GM12878 (cell line): ENCODE data around the gene GRM6. TPM values are rescaled to one million over a fixed set of nuclear protein-coding genes. Genes with fewer than 3 reads are reported as not detected.

Experiments
- ATAC-seq: fragments of 200-7000 bp; cut with Tn5 transposase; 3 replicates; pipeline ENCODE4 v1.9.1; 2020; ENCODE audit warnings: mild to moderate bottlenecking, moderate library complexity
- BruUV-seq: library from RNA; stranded (reverse); fragments of 400-500 nt; replicated peaks from 2 replicates; lab custom pipeline; 2021; lab: Mats Ljungman, UMichigan
- CTCF ChIA-PET: fragments of 300-600 bp; sonication (Branson Sonifier 250); formaldehyde crosslinking; extraction: SDS; loops from one replicate; lab custom pipeline; 2021; ENCODE audit warnings: inconsistent platforms; lab: Yijun Ruan, JAX
- POLR2A ChIA-PET: fragments of 350-600 bp; formaldehyde crosslinking; extraction: SDS; loops from one replicate; lab custom pipeline; 2021; ENCODE audit warnings: inconsistent platforms; lab: Charles Lee
- RAD21 ChIA-PET: fragments of 300-600 bp; sonication (Branson Sonifier 250); formaldehyde crosslinking; loops from one replicate; lab custom pipeline; 2023; ENCODE audit warnings: antibody characterized with exemption; ENCODE audit not compliant: unreplicated experiment; lab: Charles Lee
- SMC1A ChIA-PET: fragments of 300-600 bp; sonication (Branson Sonifier 250); formaldehyde crosslinking; loops from one replicate; lab custom pipeline; 2023; ENCODE audit not compliant: unreplicated experiment, uncharacterized antibody; lab: Charles Lee
- DNase-seq: peaks from one replicate; pipeline ENCODE4 v3.0.0-alpha.2; 2011; ENCODE audit warnings: low read depth, low spot score
- FAIRE-seq: peaks from 3 replicates; lab custom pipeline; 2011; peaks lifted over from hg19 to GRCh38; lab: Jason Lieb, UNC
- H2AFZ ChIP-seq: 2 replicates; pipeline ENCODE4 v1.6.0; 2011; ENCODE audit warnings: low read depth, low read length, control low read depth; ENCODE audit not compliant: control insufficient read depth
- H3K27ac ChIP-seq: 2 replicates; pipeline ENCODE4 v1.5.1; 2011; ENCODE audit warnings: control low read depth; ENCODE audit not compliant: control insufficient read depth, insufficient read depth
- H3K27me3 ChIP-seq, 2 experiments: replicated peaks in 1 of 2; 2 replicates each; pipeline versions ENCODE4 v1.6.0 to v1.6.1; 2011; ENCODE audit warnings: low read length in 1 of 2; ENCODE audit not compliant: control insufficient read depth in 2 of 2, insufficient read depth in 2 of 2
- H3K36me3 ChIP-seq, 2 experiments: 2 replicates each; pipeline ENCODE4 v1.5.1; 2011; ENCODE audit warnings: low read length in 1 of 2; ENCODE audit not compliant: control insufficient read depth in 2 of 2, insufficient read depth in 2 of 2
- H3K4me1 ChIP-seq: 2 replicates; pipeline ENCODE4 v1.6.1; 2011; ENCODE audit warnings: mild to moderate bottlenecking, low read length, moderate library complexity, mixed read lengths; ENCODE audit not compliant: control insufficient read depth, insufficient read depth
- H3K4me2 ChIP-seq: 2 replicates; pipeline ENCODE4 v1.6.0; 2011; ENCODE audit warnings: control low read depth; ENCODE audit not compliant: control insufficient read depth, insufficient read depth
- H3K4me3 ChIP-seq: fragments of 200-600 bp; sonication (generic); 2 replicates; pipeline ENCODE4 v1.5.1; 2016
- H3K79me2 ChIP-seq: 2 replicates; pipeline ENCODE4 v1.6.0; 2011; ENCODE audit warnings: low read length; ENCODE audit not compliant: control insufficient read depth, insufficient read depth
- H3K9ac ChIP-seq: 2 replicates; pipeline ENCODE4 v1.8.0; 2011; ENCODE audit warnings: low read length, control low read depth, mixed read lengths; ENCODE audit not compliant: control insufficient read depth, insufficient read depth
- H3K9me3 ChIP-seq: replicated peaks from 3 replicates; pipeline ENCODE4 v1.5.1; 2011; ENCODE audit warnings: mild to moderate bottlenecking, low read length; ENCODE audit not compliant: control insufficient read depth, insufficient read depth
- H4K20me1 ChIP-seq: 2 replicates; pipeline ENCODE4 v1.6.0; 2011; ENCODE audit not compliant: control insufficient read depth, insufficient read depth
- BRCA1 ChIP-seq: IDR thresholded peaks from 2 replicates; pipeline ENCODE4 v1.6.1; 2011; ENCODE audit warnings: low read depth, low read length, improper control_type of control experiment
- NFYA ChIP-seq: IDR thresholded peaks from 2 replicates; pipeline ENCODE4 v1.6.1; 2011; ENCODE audit warnings: low read depth, mild to moderate bottlenecking, low read length, improper control_type of control experiment, borderline replicate concordance
- NR2C2 ChIP-seq: IDR thresholded peaks from 2 replicates; pipeline ENCODE4 v1.6.1; 2011; ENCODE audit warnings: borderline replicate concordance, low read depth; ENCODE audit not compliant: control insufficient read depth, insufficient read length
- NR2F1 ChIP-seq: fragments of 450-650 bp; conservative IDR thresholded peaks from 2 replicates; pipeline ENCODE4 v1.6.1; 2017; ENCODE audit warnings: mild to moderate bottlenecking
- NRF1 ChIP-seq: conservative IDR thresholded peaks from 2 replicates; pipeline ENCODE4 v1.6.1; 2011; ENCODE audit warnings: mild to moderate bottlenecking, low read depth, low read length, improper control_type of control experiment
- RUNX3 ChIP-seq: IDR thresholded peaks from 2 replicates; pipeline ENCODE4 v1.6.1; 2012; ENCODE audit warnings: low read length, inconsistent platforms
- TCF12 ChIP-seq: IDR thresholded peaks from 2 replicates; pipeline ENCODE4 v1.6.1; 2011; ENCODE audit warnings: low read depth, mild to moderate bottlenecking, low read length
- WGBS: methylation state at CpG from one replicate; pipeline ENCODE4 v1.1.6; 2016; ENCODE audit warnings: low lambda C conversion rate; ENCODE audit not compliant: insufficient replicate concordance, insufficient coverage; ENCODE audit errors: missing lambda C conversion rate; 5-methylcytosine and 5-hydroxymethylcytosine counted together
- in situ Hi-C: fragments of 300-500 bp; cut with MboI; formaldehyde crosslinking; loops from 9 replicates; pipeline ENCODE4 v1.14.3; 2018; ENCODE audit warnings: mixed read lengths
- intact Hi-C: fragments of 100-400 bp; cut with micrococcal nuclease; formaldehyde crosslinking; loops from one replicate; pipeline ENCODE4 v1.14.2; 2022; ENCODE audit not compliant: unreplicated experiment
- polyA plus RNA-seq, 11 experiments: library from polyadenylated mRNA; depleted of rRNA in 4 of 11; unstranded in 6 of 11; stranded (reverse) in 5 of 11; fragments of >200 nt; fragmentation: Nextera tagmentation in 4 of 11; fragmentation: Illumina TruSeq in 1 of 11; extraction: Ambion mirVana in 4 of 11; extraction: Trizol in 1 of 11; gene quantifications; 1 replicate in 1 of 11; 2 replicates in 10 of 11; pipeline versions ENCODE4 v1.2.1 to v1.2.3, GENCODE V29; 2011 to 2016; ENCODE audit warnings: inconsistent platforms in 2 of 11, missing spikeins in 2 of 11, low read depth in 1 of 11
- total RNA-seq, 4 experiments: library from RNA; depleted of rRNA in 3 of 4; stranded (reverse); fragments of >200 nt in 3 of 4; fragmentation: Illumina TruSeq in 1 of 4; extraction: Trizol in 1 of 4; gene quantifications; 2 replicates each; pipeline versions ENCODE4 v1.2.1 to v1.2.3, GENCODE V29; 2013 to 2021
- TF ChIP-seq, protein P1 (sequence below), 3 experiments: IDR thresholded peaks in 2 of 3; conservative IDR thresholded peaks in 1 of 3; 2 replicates each; pipeline ENCODE4 v1.5.1; 2011; ENCODE audit warnings: low read depth in 3 of 3, low read length in 3 of 3, mild to moderate bottlenecking in 3 of 3, control low read depth in 2 of 3, moderate library complexity in 2 of 3, inconsistent platforms in 1 of 3, mixed read lengths in 1 of 3; ENCODE audit not compliant: control insufficient read depth in 2 of 3, insufficient read depth in 1 of 3; ENCODE audit errors: extremely low read depth in 1 of 3
- TF ChIP-seq, protein P2 (sequence below): fragments of 450-650 bp; IDR thresholded peaks from 2 replicates; pipeline ENCODE4 v1.6.1; 2016; ENCODE audit warnings: mild to moderate bottlenecking
- TF ChIP-seq, protein P3 (sequence below): fragments of 450-650 bp; IDR thresholded peaks from 2 replicates; pipeline ENCODE4 v1.6.1; 2017; ENCODE audit warnings: mild to moderate bottlenecking, moderate library complexity

The GRM6 gene
- total and polyA plus RNA-seq, 10 of the 15 experiments (the other 5 are each of a cell fraction or from before 2014, with no cell fraction given), result not detected

DNA sequence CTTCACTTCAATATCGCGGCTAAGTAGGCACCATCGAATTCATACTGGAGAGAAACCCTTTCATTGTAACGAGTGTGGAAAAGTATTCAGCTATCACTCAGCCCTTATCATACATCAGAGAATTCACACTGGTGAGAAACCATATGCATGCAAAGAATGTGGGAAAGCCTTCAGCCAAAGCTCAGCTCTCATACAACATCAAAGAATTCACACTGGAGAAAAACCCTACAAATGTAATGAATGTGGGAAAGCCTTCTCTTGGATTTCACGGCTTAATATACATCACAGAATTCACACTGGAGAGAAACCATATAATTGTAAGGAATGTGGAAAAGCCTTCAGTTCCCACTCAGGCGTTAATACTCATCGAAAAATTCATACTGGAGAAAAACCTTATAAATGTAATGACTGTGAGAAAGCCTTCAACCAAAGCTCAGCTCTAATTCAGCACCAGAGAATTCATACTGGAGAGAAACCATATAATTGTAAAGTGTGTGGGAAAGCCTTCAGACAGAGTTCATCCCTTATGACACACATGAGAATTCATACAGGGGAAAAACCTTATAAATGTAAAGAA lies 38.0 kb upstream of the GRM6 start:
- in situ Hi-C loops, result no loop called here
- intact Hi-C loops, result no loop called here
- ChIA-PET CTCF (no interaction called here), RAD21 (no interaction called here), SMC1A (no interaction called here)
- H3K27me3 ChIP-seq, result no peaks in the 10 kb centered on the region
- ATAC-seq (no peak), DNase-seq (no peak), FAIRE-seq (no peak)
- H3K9me3 ChIP-seq, result no peaks in the 10 kb centered on the region; the same call in 1 of the 3 replicates
- no peak overlapping the region for H3K4me3 ChIP-seq
- no peak overlapping the region for H3K9ac ChIP-seq
- H3K4me2 ChIP-seq, result no peak overlapping the region
- no peak overlapping the region for H2AFZ ChIP-seq
- no peaks in the 10 kb centered on the region for H4K20me1 ChIP-seq
- WGBS, result 37% methylated on average over 7 of the region's 7 CpGs
- no TSS peak for BruUV-seq
- no peak overlapping the region for H3K27ac ChIP-seq
- H3K79me2 ChIP-seq, result no peaks in the 10 kb centered on the region
- H3K4me1 ChIP-seq, result no peaks in the 10 kb centered on the region
- TF ChIP-seq, protein P1, sequence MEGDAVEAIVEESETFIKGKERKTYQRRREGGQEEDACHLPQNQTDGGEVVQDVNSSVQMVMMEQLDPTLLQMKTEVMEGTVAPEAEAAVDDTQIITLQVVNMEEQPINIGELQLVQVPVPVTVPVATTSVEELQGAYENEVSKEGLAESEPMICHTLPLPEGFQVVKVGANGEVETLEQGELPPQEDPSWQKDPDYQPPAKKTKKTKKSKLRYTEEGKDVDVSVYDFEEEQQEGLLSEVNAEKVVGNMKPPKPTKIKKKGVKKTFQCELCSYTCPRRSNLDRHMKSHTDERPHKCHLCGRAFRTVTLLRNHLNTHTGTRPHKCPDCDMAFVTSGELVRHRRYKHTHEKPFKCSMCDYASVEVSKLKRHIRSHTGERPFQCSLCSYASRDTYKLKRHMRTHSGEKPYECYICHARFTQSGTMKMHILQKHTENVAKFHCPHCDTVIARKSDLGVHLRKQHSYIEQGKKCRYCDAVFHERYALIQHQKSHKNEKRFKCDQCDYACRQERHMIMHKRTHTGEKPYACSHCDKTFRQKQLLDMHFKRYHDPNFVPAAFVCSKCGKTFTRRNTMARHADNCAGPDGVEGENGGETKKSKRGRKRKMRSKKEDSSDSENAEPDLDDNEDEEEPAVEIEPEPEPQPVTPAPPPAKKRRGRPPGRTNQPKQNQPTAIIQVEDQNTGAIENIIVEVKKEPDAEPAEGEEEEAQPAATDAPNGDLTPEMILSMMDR (IDR thresholded peaks at IDR 0.05 in 2 of 3, conservative IDR thresholded peaks at IDR 0.05 in 1 of 3; ENCODE audit: control insufficient read depth in 2 of 3, extremely low read depth in 1 of 3, insufficient read depth in 1 of 3, low read depth in 3 of 3, low read length in 3 of 3), result no peak
- TF ChIP-seq NFYA (no peak), TCF12 (no peak), BRCA1 (no peak), RUNX3 (no peak), NRF1 (no peak), NR2C2 (no peak), NR2F1 (no peak)
- TF ChIP-seq, protein P2, sequence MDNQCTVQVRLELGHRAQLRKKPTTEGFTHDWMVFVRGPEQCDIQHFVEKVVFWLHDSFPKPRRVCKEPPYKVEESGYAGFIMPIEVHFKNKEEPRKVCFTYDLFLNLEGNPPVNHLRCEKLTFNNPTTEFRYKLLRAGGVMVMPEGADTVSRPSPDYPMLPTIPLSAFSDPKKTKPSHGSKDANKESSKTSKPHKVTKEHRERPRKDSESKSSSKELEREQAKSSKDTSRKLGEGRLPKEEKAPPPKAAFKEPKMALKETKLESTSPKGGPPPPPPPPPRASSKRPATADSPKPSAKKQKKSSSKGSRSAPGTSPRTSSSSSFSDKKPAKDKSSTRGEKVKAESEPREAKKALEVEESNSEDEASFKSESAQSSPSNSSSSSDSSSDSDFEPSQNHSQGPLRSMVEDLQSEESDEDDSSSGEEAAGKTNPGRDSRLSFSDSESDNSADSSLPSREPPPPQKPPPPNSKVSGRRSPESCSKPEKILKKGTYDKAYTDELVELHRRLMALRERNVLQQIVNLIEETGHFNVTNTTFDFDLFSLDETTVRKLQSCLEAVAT, result no peak
- TF ChIP-seq, protein P3, sequence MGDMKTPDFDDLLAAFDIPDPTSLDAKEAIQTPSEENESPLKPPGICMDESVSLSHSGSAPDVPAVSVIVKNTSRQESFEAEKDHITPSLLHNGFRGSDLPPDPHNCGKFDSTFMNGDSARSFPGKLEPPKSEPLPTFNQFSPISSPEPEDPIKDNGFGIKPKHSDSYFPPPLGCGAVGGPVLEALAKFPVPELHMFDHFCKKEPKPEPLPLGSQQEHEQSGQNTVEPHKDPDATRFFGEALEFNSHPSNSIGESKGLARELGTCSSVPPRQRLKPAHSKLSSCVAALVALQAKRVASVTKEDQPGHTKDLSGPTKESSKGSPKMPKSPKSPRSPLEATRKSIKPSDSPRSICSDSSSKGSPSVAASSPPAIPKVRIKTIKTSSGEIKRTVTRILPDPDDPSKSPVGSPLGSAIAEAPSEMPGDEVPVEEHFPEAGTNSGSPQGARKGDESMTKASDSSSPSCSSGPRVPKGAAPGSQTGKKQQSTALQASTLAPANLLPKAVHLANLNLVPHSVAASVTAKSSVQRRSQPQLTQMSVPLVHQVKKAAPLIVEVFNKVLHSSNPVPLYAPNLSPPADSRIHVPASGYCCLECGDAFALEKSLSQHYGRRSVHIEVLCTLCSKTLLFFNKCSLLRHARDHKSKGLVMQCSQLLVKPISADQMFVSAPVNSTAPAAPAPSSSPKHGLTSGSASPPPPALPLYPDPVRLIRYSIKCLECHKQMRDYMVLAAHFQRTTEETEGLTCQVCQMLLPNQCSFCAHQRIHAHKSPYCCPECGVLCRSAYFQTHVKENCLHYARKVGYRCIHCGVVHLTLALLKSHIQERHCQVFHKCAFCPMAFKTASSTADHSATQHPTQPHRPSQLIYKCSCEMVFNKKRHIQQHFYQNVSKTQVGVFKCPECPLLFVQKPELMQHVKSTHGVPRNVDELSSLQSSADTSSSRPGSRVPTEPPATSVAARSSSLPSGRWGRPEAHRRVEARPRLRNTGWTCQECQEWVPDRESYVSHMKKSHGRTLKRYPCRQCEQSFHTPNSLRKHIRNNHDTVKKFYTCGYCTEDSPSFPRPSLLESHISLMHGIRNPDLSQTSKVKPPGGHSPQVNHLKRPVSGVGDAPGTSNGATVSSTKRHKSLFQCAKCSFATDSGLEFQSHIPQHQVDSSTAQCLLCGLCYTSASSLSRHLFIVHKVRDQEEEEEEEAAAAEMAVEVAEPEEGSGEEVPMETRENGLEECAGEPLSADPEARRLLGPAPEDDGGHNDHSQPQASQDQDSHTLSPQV, result no peak
- TF ChIP-seq, all 136 proteins: peak for 0
- no peaks in the 10 kb centered on the region for H3K36me3 ChIP-seq
- POLR2A ChIA-PET, result no interaction called here
